Subcutaneous abdominal adipose tissue (tissue), 5 donors: ENCODE results near the gene SACM1L.

Experiments used
- H3K27ac ChIP-seq: one replicate; pipeline ENCODE4 v1.7.0; 2013; ENCODE audit warnings: low read depth, mild to moderate bottlenecking, inconsistent platforms, low read length, moderate library complexity
- H3K27me3 ChIP-seq, 5 donors: one replicate each; pipeline ENCODE4 v1.7.0; 2013; ENCODE audit warnings: low read length in 5 of 5, inconsistent platforms in 1 of 5; ENCODE audit not compliant: control insufficient read depth in 5 of 5, insufficient read depth in 4 of 5
- H3K36me3 ChIP-seq, 5 donors: one replicate each; pipeline ENCODE4 v1.7.0; 2013; ENCODE audit warnings: low read length in 5 of 5; ENCODE audit not compliant: control insufficient read depth in 5 of 5, insufficient read depth in 5 of 5
- H3K4me1 ChIP-seq, 5 donors: one replicate each; pipeline ENCODE4 v1.7.0; 2013; ENCODE audit warnings: low read length in 5 of 5, mild to moderate bottlenecking in 3 of 5, moderate library complexity in 1 of 5; ENCODE audit not compliant: control insufficient read depth in 5 of 5, insufficient read depth in 5 of 5
- H3K4me3 ChIP-seq, 5 donors: one replicate each; pipeline ENCODE4 v1.7.0; 2013; ENCODE audit warnings: low read length in 5 of 5, low read depth in 1 of 5
- H3K9ac ChIP-seq, 5 donors: one replicate each; pipeline ENCODE4 v1.7.0; 2013; ENCODE audit warnings: low read length in 5 of 5, mild to moderate bottlenecking in 4 of 5, moderate library complexity in 3 of 5
- H3K9me3 ChIP-seq, 5 donors: one replicate each; pipeline ENCODE4 v1.7.0; 2013; ENCODE audit warnings: low read length in 5 of 5; ENCODE audit not compliant: control insufficient read depth in 5 of 5
- donor health status: healthy.
- donor health status: healthy.
- donor health status: healthy.
- donor health status: healthy.
- donor health status: healthy.

The SACM1L gene

GRCh38 chr3:45790596-45790995, 101.4 kb downstream of the SACM1L start:
- H3K9ac ChIP-seq: no peak overlapping the region

GRCh38 chr3:45792036-45792435, 102.8 kb downstream of the SACM1L start:
- Histone ChIP-seq H3K27ac (no peak overlapping the region), H3K4me3 (no peak overlapping the region), H3K27me3 (peaks cover 12 to 30% (median 20%) of the 10 kb centered on the region in 5 donors), H3K4me1 (peaks cover 0 to 15% (median 12%) of the 10 kb centered on the region in 5 donors), H3K36me3 (no peaks in the 10 kb centered on the region), H3K9ac (no peak overlapping the region), H3K9me3 (peaks cover 0 to 11% (median 6%) of the 10 kb centered on the region in 5 donors)

More at GRCh38 chr3:45790596-45790995, 101.4 kb downstream of the SACM1L start:
- Histone ChIP-seq H3K4me3 (no peak overlapping the region), H3K9me3 (peaks cover 0 to 11% (median 6%) of the 10 kb centered on the region in 5 donors), H3K27ac (no peak overlapping the region), H3K27me3 (peaks cover under 1 to 16% (median 6%) of the 10 kb centered on the region in 5 donors), H3K4me1 (peaks cover 0 to 7% (median under 1%) of the 10 kb centered on the region in 5 donors), H3K36me3 (no peaks in the 10 kb centered on the region)

GRCh38 chr3:45792516-45793172, 103.4 kb downstream of the SACM1L start:
- H3K4me3 ChIP-seq: no peak overlapping the region
- no peak overlapping the region for H3K9ac ChIP-seq
- peaks cover 0 to 15% (median 12%) of the 10 kb centered on the region in 5 donors for H3K4me1 ChIP-seq
- H3K27ac ChIP-seq: no peak overlapping the region
- H3K9me3 ChIP-seq: peaks cover 0 to 11% (median 6%) of the 10 kb centered on the region in 5 donors
- peaks cover 18 to 34% (median 23%) of the 10 kb centered on the region in 5 donors for H3K27me3 ChIP-seq
- H3K36me3 ChIP-seq: no peaks in the 10 kb centered on the region

- no peak overlapping the region for H3K9ac ChIP-seq
- no peaks in the 10 kb centered on the region for H3K36me3 ChIP-seq
- H3K9me3 ChIP-seq: peaks cover 0 to 11% (median 5%) of the 10 kb centered on the region in 5 donors
- H3K27ac ChIP-seq: no peak overlapping the region
- H3K4me3 ChIP-seq: no peak overlapping the region
- peaks cover 23 to 43% (median 30%) of the 10 kb centered on the region in 5 donors for H3K27me3 ChIP-seq
- peaks cover 0 to 15% (median 12%) of the 10 kb centered on the region in 5 donors for H3K4me1 ChIP-seq
Observed at GRCh38 chr3:45793482-45794176, 104.4 kb downstream of the SACM1L start.

- peaks cover 0 to 15% (median 12%) of the 10 kb centered on the region in 5 donors for H3K4me1 ChIP-seq
- H3K9ac ChIP-seq: no peak overlapping the region
- no peak overlapping the region for H3K27ac ChIP-seq
- H3K36me3 ChIP-seq: no peaks in the 10 kb centered on the region
- peaks cover 0 to 9% (median 4%) of the 10 kb centered on the region in 5 donors for H3K9me3 ChIP-seq
- H3K4me3 ChIP-seq: no peak overlapping the region
- peaks cover 29 to 48% (median 33%) of the 10 kb centered on the region in 5 donors for H3K27me3 ChIP-seq
Observed at GRCh38 chr3:45794177-45794560, 105.0 kb downstream of the SACM1L start.

GRCh38 chr3:45794660-45795059, 105.5 kb downstream of the SACM1L start:
- H3K27ac ChIP-seq: no peak overlapping the region
- H3K4me3 ChIP-seq: no peak overlapping the region
- no peak overlapping the region for H3K9ac ChIP-seq
- peaks cover 0 to 15% (median 12%) of the 10 kb centered on the region in 5 donors for H3K4me1 ChIP-seq
- H3K27me3 ChIP-seq: peaks cover 29 to 53% (median 38%) of the 10 kb centered on the region in 5 donors
- no peaks in the 10 kb centered on the region for H3K36me3 ChIP-seq
- peaks cover 0 to 6% (median 2%) of the 10 kb centered on the region in 5 donors for H3K9me3 ChIP-seq
